SK-N-SH treated with all-trans-retinoic acid at 6 μM for 48 hours (cell line): ENCODE data around the gene ALPK3.

Experiments
- PATZ1 ChIP-seq: fragments of 250-450 bp; sonication (Bioruptor Pico); IDR thresholded peaks from 2 replicates; pipeline ENCODE4 v1.8.0; 2020; ENCODE audit warnings: mild to moderate bottlenecking, moderate library complexity, borderline replicate concordance
- POU6F1 ChIP-seq: fragments of 250-450 bp; sonication (Bioruptor Pico); IDR thresholded peaks from 2 replicates; pipeline ENCODE4 v1.8.0; 2021; ENCODE audit warnings: low read depth, mild to moderate bottlenecking, moderate library complexity, borderline replicate concordance
- SNAI2 ChIP-seq: fragments of 250-450 bp; sonication (Bioruptor Pico); IDR thresholded peaks from 2 replicates; pipeline ENCODE4 v1.5.0; 2020; ENCODE audit warnings: mild to moderate bottlenecking, moderate library complexity
- ZC3H10 ChIP-seq: fragments of 250-450 bp; sonication (Bioruptor Pico); IDR thresholded peaks from 2 replicates; pipeline ENCODE4 v1.5.1; 2021; ENCODE audit warnings: mild to moderate bottlenecking, moderate library complexity
- ZNF70 ChIP-seq: fragments of 450-650 bp; formaldehyde crosslinking; IDR thresholded peaks from 2 replicates; pipeline ENCODE4 v1.5.0; 2020; ENCODE audit warnings: mild to moderate bottlenecking, moderate library complexity

- TF ChIP-seq ZNF70 (no peak), SNAI2 (CRISPR knock-in tag) (no peak), PATZ1 (no peak), POU6F1 (CRISPR knock-in tag) (no peak), ZC3H10 (CRISPR knock-in tag) (no peak)
Measured at GRCh38 chr15:84874981-84875699, 58.0 kb downstream of the ALPK3 start.
